Activated CD8-positive, alpha-beta memory T cell treated with anti-CD3 and anti-CD28 coated beads, Interleukin-2, amount 50 U/mL, for 1 hour (primary cell): ENCODE results near the gene TFF1.

Experiments used
- DNase-seq: peaks from one replicate; pipeline ENCODE4 v3.0.0-alpha.2; 2020; ENCODE audit errors: extremely low read depth

Gene TFF1

DNA sequence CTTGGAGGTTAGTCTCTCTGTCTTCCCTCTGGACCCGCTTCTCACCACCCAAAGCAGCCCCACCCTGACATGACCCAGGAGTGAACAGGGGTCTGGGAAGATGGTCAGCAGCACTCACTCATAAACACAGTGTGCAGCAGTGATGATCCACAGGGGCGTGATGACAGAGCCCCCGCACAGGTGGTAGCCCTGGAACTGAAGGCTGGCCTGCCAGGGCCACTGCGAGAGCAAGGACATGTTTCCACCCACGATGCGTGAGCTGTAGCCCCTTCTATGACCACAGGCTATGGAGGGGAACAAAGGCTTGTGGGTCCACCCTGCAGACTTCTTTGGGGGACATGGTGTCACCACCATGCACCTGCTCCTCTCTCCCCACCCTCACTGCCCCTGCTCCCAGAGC lies 16.6 kb upstream of the TFF1 start:
- DNase-seq, result no peak

DNA sequence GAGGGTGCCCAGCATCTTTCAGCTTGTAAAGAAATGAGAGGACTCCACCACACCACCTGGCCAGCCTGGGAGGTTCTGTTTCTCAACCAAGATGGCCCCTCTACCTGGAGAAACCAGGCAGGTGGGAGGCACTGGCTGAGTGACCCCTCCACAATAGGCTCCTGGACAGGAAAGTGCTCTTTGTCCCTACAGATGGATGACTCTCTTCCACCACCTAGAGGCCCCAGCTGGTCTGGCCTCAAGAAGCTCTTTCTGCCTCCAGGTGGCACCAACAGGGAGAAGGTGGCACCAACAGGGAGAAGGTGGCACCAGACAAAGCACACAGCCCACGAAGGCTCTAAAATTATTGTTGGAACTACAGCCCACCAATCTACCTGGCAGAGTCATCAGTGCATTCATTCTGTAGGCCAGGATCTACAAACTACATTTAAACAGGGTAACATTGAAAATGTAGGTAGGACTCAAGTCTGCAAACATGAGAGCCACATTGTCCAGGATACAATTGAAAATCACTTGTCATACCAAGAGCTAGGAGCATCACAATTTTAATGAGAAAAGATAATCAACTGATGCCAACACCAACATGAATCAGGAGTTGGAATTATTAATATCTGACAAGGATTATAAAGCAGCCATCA lies 15.1 kb upstream of the TFF1 start:
- no peak for DNase-seq

DNA sequence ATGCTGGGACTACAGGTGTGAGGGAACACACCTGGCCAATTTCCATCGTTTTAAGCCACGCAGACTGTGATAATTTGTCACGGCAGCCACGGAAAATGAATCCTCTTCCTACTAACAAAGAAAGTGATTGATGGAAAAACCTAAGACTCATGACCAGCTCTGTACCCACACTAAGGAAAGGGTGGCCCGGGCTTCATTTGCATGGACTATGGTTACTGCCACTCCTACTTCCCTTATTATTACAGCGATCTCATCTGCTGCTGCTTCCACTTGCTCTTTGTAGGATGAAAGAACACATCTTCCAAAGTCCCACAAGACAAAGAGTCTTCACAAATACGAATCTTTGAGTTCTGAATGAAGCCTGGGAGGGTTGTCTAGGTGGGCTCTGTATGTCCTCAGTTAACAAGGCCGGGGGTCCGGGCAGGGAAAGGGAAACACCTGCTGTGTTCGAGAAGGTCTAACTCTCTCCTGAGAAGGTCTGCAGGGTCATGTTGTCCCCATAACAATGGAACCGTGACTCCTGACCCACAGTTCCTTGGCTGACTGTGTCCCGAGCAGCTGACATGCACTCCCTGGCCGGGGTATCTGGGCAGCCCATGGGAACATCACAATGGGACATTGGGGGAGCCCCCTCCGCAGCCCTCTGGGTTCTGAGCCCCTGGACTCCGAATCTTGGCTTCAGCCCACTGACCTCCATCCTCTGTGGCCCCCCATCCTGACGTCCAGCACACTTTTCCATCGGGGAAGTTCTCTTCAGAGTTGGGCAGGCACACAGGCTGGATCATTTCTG lies 13.3 kb upstream of the TFF1 start:
- no peak for DNase-seq

DNA sequence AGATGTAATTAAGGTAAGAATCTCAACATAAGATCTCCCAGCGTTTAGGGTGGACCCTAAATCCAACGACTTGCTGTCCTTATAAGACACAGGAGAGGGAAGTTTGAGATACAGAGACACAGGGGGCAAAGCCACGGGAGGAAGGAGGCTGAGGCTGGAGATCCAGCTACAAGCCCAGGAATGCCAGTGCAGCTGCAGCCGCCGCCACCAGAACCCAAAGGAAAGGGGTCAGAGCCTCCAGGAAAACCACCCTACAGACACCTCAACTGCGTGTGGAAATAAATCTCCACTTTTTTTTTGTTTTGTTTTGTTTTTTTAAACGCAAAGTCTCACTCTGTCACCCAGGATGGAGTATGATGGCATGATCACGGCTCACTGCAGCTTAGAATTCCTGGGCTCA lies 12.1 kb upstream of the TFF1 start:
- no peak for DNase-seq

DNA sequence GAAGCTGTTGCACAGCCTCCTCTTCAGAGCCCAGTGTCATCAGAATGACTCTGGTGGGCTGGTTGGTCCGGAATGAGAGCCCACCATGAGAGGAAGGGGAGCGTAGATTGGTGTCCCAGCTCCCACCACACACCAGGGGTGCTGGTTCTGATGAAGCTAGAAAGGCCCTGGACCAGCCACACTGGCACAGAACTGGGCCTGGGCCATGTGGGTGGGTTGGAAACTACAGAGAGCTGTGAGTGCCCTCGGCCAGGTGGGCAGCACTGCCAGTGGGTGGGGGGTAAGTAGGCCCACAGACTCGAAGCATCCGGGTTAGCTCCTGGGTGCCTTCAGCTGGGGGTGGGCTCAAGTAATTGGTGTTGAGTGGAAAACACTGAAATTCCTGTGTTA lies 11.6 kb upstream of the TFF1 start:
- no peak for DNase-seq

DNA sequence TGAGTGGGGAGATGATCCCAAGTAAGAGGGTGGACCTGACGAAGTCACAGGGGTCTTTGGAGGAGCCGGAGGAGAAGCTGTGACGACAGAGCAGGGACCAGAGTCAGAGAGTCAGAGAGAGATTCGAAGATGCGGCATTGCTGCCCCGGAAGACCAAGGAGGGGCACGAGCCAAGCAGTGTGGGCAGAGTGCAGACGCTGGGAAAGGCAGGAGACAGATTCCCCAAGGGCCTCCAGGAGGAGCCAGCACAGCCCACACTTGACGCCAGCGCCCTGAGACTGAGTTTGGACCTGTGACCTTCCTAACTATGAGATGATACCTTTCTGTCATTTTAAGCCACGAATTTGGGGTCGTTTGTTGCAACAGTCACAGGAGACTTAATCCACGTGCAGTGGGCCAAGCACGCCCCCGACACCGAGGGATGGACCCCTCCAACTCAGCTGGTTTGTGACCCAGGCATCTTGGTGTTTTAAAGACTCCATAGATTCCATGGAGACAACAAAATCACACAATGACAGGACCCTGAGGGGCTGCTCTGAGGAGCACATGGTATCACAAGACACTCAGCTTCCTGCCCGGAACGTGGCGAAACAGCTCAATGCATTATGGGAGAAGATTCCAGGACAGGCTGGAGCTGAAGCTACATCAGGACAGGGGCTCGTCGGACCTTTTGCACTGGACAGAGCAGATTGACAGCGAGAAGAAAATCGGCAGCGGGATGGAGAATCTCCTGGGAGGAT lies 11.0 kb upstream of the TFF1 start:
- DNase-seq, result no peak

DNA sequence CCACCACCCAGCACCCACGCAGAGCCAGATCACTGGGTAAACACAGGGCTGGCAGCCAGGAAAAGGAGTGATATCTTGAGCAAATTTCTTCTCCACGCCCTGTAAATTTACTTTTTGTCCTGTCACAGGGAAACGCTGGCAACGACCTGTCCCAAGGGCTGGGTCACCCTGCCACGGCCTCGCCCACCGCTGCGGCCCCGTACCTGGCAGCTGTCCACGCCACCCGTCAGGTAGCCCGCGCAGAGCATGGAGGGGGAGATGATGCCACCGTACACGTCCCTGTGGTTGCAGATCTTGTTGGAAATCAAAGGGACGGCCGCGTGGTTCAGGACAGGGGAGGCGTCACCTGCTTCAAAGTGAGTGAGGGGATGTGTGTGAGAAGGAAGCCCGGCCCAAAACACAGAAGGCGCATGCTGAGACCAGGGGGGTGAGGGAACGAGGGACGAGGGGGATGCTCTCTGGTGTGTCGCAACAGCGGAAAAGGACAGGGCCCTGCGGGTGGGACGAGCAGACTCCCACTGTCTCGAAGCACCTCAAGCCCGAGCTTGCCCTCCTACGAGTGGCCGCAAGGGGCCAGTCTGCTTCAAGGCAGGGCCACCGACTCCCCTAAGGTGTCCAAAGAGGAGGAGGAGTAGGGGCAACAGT lies 10.1 kb upstream of the TFF1 start:
- no peak for DNase-seq

DNA sequence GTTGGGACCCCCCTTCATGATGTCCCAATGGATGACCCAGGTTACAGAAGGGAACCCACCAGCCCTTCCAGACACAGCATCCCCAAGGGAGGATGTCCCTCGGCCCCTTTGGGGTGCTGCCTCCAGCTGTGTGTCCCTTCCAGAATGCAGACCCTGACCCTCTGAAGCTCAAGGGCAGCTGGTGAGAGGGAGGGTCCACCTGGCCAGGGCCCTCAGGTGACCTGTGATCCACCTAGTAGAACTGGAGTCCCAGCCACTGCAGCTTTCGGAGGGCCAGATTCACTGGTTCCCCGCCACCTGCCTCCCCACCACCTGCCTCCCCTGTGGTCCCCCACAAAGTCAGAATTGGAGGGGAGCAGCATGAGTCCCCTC lies 9.6 kb upstream of the TFF1 start:
- no peak for DNase-seq

DNA sequence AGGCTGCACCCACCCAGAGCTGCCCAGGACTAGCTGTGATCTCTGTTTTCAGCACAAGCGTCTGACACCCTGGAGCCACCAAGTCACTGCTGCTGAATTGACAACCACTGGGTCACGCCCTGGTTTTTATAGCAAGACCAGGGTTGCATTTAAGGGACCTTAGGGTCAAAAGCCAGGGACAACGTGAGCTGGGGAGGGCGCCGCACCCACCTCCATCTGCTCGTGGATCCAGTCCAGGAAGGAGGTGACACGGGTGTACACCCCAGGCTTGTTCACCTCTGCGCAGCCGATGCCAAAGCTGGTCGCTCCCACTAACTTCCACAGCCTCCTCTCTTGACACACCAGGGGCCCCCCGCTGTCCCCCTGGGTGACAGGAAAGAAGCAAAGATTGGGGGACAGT lies 9.2 kb upstream of the TFF1 start:
- no peak for DNase-seq

DNA sequence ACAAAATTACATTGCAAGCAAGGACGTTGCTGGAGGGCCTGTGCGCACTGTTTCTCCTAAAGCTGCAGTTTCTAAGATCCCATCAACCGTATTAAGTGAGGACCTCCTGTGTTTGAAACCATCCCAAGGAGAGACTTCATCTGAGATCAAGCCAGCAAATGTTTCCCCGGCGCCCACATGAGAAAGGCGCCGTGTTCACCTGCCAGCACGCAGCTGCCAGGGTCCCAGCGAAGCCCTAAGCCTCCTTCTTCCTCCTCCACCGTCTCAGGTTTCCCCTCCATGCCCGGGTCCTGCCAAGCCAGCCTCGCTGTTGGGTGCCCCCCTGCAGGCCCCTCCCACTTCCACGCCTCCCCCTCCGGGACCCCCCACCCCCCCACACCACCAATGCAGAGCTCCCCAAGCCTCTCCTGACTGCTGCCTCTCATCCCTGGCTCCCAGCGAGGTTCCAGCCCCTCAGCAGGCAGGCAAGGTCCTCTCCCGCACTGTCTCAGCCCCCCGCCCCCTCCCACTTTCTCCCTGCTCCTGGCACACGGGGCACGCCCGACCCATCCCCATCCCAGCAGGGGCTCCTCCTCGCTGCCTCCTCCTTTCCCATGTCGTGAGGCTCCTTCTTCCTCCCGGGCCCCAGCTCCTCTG lies 8.6 kb upstream of the TFF1 start:
- DNase-seq, result no peak

DNA sequence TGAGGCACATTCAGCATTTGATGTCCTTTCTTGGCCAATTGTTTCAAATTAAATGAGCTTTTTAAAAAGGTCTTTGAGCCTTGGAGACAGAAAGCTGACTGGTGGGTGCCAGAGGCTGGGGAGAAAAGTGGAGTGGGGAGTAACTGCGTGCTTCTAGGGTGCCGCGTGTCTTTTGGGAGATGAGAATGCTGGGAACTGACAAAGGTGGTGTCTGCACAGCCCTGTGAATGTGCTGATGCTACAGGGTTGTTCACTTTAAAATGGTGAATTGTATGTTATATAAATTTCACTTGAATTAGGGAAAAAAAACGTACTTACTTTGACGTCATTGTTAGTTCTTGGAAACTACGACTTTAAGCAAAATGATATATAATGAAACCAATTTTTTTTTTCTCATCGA lies 8.1 kb upstream of the TFF1 start:
- DNase-seq, result no peak

DNA sequence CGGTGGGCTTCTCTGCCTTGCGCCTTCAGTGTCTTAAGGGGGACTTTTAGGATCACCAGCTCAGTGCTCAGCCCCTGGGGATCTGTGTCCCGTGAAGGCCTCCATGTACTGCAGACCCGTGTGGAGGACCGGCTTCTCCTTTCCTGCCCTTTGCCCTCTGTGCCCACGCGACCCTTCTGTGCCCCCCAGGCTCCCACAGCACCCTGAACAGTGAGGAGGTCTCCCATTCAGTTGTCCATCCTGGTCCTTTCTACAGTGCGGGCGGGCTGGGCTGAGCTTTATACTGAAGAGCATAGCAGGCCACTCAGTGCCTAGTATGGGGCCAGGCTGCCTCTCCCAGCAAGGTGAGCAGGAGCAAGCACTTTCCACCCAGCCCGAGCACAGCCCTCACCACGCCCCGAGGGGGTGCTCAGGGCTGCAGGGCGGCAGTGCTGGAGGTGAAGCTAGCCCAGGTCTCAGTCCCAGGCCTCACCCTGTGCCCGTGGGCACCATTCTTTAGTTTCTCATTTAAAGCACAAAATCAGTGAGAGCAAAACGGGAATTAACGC lies 7.6 kb upstream of the TFF1 start:
- no peak for DNase-seq

DNA sequence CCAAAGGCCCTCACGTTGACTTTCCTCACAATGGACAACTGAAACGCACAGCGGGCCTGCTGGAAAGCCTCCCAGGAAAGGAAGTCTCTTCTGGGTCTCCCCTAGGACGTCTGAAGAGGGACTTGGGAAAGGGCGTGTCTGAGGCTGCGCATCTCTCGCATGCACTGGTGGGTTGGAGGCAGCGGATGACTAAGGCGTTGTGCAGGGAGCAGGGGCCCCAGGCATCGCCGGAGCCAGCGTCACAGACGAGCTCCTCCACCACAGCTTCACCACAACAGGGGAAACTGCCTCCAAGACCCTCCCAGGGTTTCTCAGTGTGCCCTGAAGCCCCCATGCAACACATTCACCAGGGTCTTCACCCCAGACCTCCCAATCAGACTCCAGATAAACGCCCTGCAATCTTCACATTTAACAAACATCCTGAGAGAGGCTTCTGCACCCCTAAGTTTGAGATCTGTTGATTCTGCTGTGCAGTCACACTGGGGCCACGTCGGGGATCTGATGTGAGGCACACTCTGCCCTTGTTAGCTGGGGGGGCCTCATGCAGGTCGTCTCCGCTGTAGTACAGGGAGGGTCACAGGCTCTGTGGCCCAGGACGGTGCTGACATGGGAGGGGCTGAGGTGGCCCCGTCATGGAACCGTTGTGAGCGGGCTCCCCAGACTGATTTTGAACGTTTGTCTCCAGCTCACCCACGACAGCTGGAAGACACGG lies 7.0 kb upstream of the TFF1 start:
- no peak for DNase-seq

DNA sequence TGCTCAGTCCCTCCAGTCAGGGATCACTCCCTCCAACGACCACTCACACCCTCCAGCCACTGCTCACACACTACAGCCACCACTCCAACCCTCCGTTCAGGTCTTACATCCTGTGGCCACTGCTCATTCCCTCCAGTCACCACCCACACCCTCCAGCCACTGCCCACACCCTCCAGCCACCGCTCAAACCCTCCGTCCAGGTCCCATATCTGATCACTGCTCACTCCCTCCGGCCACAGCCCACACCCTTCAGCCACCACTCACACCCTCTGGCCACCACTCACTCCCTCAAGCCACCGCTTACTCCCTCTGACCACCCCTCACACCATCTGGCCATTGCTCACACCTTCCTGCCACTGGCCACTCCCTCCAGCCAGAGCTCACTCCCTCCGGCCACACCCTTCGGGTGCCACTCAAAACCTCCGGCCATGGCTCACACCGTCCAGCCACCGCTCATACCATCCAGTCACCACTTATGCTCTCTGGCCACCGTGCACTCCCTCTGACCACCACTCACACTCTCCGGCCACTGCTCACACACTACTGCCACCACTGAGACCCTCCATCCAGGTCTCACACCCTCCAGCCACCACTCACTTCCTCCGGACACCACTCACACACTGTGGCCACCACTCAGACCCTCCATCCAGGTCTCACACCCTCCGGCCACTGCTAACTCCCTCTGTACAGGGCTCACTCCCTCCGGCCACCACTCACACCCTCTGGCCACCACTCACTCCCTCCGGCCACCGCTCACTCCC lies 4.7 kb upstream of the TFF1 start:
- no peak for DNase-seq

DNA sequence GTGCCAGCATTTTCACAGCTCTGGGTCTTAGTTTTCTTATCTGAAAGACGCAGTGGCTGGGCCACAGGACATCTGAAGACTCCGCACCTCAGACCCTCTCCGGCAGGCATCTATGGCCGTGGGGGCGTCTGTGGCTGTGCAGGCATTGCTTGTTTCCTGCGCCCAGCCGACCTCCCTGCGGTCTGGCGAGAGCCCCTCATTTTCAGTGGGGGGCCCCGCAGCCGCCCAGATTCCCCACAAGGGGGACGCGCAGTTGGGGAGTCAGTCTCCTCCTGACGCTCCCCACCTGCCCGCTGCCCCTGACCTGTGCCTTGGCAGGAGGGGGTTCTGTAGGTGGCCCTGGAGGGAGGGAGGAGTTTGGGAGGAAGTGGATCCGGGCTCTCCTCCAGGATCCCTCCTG lies 3.5 kb upstream of the TFF1 start:
- no peak for DNase-seq

DNA sequence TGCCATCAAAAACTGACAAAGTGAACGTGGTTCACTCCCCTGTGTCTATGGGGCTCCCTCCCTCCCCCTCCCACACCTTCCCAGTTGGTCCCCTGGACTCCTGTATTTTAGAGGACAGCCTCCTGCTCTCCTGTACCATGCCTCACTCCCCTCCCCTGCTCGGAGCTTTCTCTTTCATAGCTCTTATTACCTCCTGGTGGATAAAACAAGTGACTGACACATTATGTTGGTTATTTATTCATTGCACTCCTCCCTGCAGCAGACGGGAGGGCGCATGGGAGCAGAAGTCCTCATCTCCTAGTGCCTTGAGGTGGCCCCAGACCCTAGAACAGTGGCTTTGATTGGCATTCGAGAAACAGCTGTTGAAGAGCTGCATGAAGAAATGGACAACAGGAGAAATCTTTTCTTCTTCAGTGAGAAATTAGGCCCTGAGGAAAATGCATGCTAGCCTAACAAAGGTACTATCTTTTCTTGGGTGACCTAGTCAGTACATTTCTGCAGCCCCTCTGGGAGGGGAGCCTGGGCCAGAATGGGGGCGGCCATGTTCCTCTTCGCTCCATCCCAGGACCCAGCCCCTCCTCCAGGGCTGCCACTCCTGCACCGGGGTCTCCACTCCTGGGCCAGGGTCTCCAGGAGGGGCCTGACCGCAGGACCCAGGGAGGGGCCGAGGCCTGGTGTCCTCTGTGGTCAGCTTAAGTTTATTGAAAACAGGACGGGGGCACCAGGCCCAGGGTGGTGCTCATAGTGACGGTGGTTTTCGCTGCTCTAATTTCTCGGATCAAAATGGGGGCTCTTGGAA lies 1.2 kb upstream of the TFF1 start:
- no peak for DNase-seq

DNA sequence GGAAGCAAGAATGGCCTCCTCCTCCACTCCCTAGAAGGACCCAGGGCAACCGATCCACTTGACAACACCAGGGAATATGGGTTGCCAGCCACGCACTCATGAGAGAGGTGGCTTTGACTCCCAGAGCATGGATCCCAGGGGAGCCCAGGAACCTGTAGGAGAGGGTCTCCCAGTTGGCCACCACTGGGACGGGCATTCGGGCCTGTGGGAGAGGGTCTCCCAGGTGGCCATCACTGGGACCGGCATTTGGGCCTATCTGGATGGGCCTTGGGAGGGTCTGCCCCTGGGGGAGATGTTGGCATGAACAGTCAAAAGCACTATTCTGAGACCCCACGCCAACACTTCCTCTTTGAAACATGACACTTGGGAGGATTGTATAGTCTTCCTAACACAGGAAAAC lies 565 bp downstream of the TFF1 start:
- no peak for DNase-seq

DNA sequence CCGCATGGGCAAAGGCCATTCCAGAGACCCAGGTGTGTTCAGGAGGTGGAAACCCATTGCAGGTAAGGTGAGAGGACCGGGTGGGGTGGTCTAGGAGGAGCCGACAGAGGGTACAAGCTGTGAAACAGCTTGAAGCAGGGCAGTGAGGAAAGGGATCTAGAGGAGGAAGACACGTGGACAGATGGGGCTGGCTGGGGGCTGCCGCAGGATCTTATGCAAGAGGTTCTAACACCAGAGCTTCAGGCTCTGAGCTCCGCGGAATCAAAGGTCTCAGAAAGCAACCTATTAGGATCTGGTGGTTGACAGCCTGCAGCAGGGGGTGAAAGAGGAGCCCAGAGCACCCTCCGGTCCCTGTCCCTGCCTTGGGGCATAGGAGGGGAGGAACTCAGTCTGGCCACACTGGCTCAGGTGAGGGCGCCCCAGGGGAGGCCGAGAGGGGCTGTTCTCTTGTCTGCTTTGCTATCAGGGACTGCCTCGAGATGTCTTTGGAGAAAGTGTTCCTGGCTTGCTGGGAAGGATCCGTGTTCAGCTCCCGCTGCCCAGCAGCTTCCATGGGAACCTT lies 1.9 kb downstream of the TFF1 start:
- DNase-seq, result no peak

DNA sequence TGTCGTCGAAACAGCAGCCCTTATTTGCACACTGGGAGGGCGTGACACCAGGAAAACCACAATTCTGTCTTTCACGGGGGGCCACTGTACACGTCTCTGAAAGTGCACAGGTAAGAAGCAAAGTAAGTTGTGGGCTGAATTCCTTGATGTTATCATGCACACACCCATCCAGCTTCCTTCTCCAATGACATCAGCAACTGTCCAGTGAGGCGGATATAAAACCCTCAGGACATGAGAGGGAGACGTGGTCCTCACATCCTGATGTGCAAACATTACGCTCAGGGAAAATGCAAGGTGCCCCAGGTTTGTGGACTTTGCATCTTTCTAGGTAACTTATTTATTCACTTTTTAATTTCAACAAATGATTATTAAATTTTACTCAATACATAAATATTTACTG lies 3.0 kb downstream of the TFF1 start:
- DNase-seq, result no peak
